Measurements from ENCODE around the gene ACTR5.

The ACTR5 gene

GRCh38 chr20:38730989-38731737 lies 17.1 kb upstream of the ACTR5 start (continued):
- TF ChIP-seq IKZF3 (tag by site-specific recombination; IDR thresholded peaks at IDR 0.05), result no peak
- no peak for TF ChIP-seq ZNF211 (tag by site-specific recombination; IDR thresholded peaks at IDR 0.05; ENCODE audit: low read depth)
- TF ChIP-seq ZNF398 (tag by site-specific recombination; IDR thresholded peaks at IDR 0.05), result peak; percentile 78
- no peak for TF ChIP-seq ZNF169 (tag by site-specific recombination; IDR thresholded peaks at IDR 0.05)
- no peak for TF ChIP-seq ZNF138 (tag by site-specific recombination; IDR thresholded peaks at IDR 0.05; ENCODE audit: borderline replicate concordance)
- peak; percentile 54 for TF ChIP-seq KLF17 (tag by site-specific recombination; IDR thresholded peaks at IDR 0.05)
- no peak for TF ChIP-seq ZNF302 (tag by site-specific recombination; IDR thresholded peaks at IDR 0.05; ENCODE audit: low read depth)
- peak; percentile 48; the same call in 1 of the 2 replicates for TF ChIP-seq GLIS1 (tag by site-specific recombination; IDR thresholded peaks at IDR 0.05)
- TF ChIP-seq ZEB2 (tag by site-specific recombination; IDR thresholded peaks at IDR 0.05), result 0 out of 2 replicates have a peak, but pooled peaks have one; percentile 60
- no peak for TF ChIP-seq ZNF530 (tag by site-specific recombination; IDR thresholded peaks at IDR 0.05; ENCODE audit: low read depth)
- no peak for TF ChIP-seq ZFP41 (tag by site-specific recombination; IDR thresholded peaks at IDR 0.05; ENCODE audit: borderline replicate concordance)
- TF ChIP-seq ZBTB17 (tag by site-specific recombination; IDR thresholded peaks at IDR 0.05), result peak; percentile 98
- TF ChIP-seq TRIM28 (IDR thresholded peaks at IDR 0.05; ENCODE audit: borderline replicate concordance, low read length), result no peak
- no peak for TF ChIP-seq ZSCAN4 (tag by site-specific recombination; IDR thresholded peaks at IDR 0.05)
- no peak for TF ChIP-seq ZNF10 (tag by site-specific recombination; IDR thresholded peaks at IDR 0.05)
- TF ChIP-seq ZNF248 (tag by site-specific recombination; IDR thresholded peaks at IDR 0.05), result no peak
- no peak for TF ChIP-seq ZNF239 (tag by site-specific recombination; IDR thresholded peaks at IDR 0.05)
- no peak for TF ChIP-seq ZNF488 (tag by site-specific recombination; IDR thresholded peaks at IDR 0.05)
- TF ChIP-seq ZBTB8A (tag by site-specific recombination; IDR thresholded peaks at IDR 0.05), result peak; percentile 45
- no peak for TF ChIP-seq ZNF112 (tag by site-specific recombination; IDR thresholded peaks at IDR 0.05)
- TF ChIP-seq HOXA7 (CRISPR knock-in tag; IDR thresholded peaks at IDR 0.05; ENCODE audit: borderline replicate concordance), result no peak
- peak; percentile 75 for TF ChIP-seq SP3 (tag by site-specific recombination; IDR thresholded peaks at IDR 0.05)
- TF ChIP-seq ZNF600 (tag by site-specific recombination; IDR thresholded peaks at IDR 0.05), result peak; percentile 46; the same call in 1 of the 2 replicates
- TF ChIP-seq SCRT1 (tag by site-specific recombination; IDR thresholded peaks at IDR 0.05; ENCODE audit: borderline replicate concordance), result no peak
- no peak for TF ChIP-seq ZNF791 (tag by site-specific recombination; IDR thresholded peaks at IDR 0.05)
- no peak for TF ChIP-seq ZNF596 (tag by site-specific recombination; IDR thresholded peaks at IDR 0.05)
- no peak for TF ChIP-seq ZNF785 (tag by site-specific recombination; IDR thresholded peaks at IDR 0.05)
- TF ChIP-seq ZNF549 (tag by site-specific recombination; IDR thresholded peaks at IDR 0.05), result no peak
- TF ChIP-seq ZNF670 (tag by site-specific recombination; IDR thresholded peaks at IDR 0.05; ENCODE audit: low read depth), result no peak
- TF ChIP-seq CTCF (tag by site-specific recombination; IDR thresholded peaks at IDR 0.05), result peak; percentile 93
- peak; percentile 69 for TF ChIP-seq SP2 (tag by site-specific recombination; IDR thresholded peaks at IDR 0.05)
- TF ChIP-seq ZNF768 (tag by site-specific recombination; IDR thresholded peaks at IDR 0.05), result no peak
- no peak for TF ChIP-seq GLI4 (tag by site-specific recombination; IDR thresholded peaks at IDR 0.05)
- TF ChIP-seq ZNF335 (tag by site-specific recombination; conservative IDR thresholded peaks at IDR 0.05), result peak; percentile 78
- TF ChIP-seq ZNF747 (tag by site-specific recombination; IDR thresholded peaks at IDR 0.05), result no peak
- peak; percentile 81 for TF ChIP-seq ZFP69B (tag by site-specific recombination; IDR thresholded peaks at IDR 0.05)

All from HEK293 (cell line).